ENCODE measurements around the gene SOAT1.

DNA sequence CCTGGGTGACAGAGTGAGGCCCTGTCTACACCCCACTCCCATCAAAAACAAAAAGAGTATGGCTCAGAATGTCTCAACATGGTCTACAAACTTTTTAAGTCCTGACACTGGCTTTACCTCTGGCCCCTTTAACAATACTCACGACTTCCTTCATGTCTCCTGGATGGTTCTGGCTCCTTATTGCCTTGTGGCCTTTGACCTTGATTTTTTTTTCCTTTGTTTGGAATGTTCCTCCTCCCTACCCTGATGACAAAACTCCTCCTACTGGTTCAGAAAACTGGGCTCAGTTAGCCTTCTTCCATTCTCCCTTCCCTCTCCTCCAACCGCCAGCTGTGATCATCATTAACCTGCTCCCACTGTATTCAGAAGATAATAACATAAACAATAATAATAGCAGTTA is 4.6 kb upstream of the SOAT1 start:
- TF ChIP-seq, protein P1, sequence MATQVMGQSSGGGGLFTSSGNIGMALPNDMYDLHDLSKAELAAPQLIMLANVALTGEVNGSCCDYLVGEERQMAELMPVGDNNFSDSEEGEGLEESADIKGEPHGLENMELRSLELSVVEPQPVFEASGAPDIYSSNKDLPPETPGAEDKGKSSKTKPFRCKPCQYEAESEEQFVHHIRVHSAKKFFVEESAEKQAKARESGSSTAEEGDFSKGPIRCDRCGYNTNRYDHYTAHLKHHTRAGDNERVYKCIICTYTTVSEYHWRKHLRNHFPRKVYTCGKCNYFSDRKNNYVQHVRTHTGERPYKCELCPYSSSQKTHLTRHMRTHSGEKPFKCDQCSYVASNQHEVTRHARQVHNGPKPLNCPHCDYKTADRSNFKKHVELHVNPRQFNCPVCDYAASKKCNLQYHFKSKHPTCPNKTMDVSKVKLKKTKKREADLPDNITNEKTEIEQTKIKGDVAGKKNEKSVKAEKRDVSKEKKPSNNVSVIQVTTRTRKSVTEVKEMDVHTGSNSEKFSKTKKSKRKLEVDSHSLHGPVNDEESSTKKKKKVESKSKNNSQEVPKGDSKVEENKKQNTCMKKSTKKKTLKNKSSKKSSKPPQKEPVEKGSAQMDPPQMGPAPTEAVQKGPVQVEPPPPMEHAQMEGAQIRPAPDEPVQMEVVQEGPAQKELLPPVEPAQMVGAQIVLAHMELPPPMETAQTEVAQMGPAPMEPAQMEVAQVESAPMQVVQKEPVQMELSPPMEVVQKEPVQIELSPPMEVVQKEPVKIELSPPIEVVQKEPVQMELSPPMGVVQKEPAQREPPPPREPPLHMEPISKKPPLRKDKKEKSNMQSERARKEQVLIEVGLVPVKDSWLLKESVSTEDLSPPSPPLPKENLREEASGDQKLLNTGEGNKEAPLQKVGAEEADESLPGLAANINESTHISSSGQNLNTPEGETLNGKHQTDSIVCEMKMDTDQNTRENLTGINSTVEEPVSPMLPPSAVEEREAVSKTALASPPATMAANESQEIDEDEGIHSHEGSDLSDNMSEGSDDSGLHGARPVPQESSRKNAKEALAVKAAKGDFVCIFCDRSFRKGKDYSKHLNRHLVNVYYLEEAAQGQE (tag by site-specific recombination; IDR thresholded peaks at IDR 0.05), result no peak
- no peak for TF ChIP-seq ZBTB1 (tag by site-specific recombination; IDR thresholded peaks at IDR 0.05)
- no peak for TF ChIP-seq ZBTB17 (tag by site-specific recombination; IDR thresholded peaks at IDR 0.05)
- TF ChIP-seq ZNF785 (tag by site-specific recombination; IDR thresholded peaks at IDR 0.05), result no peak

Data from HEK293 (cell line).